Stimulated activated CD8-positive, alpha-beta memory T cell treated with anti-CD3 and anti-CD28 coated beads, Interleukin-7, amount 100 ng/mL, for 1 hour (primary cell): ENCODE results near the gene KNSTRN.

ENCODE experiments used
- DNase-seq, 2 donors: peaks; one replicate each; pipeline ENCODE4 v3.0.0-alpha.2; 2020; ENCODE audit warnings: low read depth in 2 of 2

The KNSTRN gene

GRCh38 chr15:40397688-40398412 is 15.3 kb downstream of the KNSTRN start:
- no peak for DNase-seq

- no peak for DNase-seq
Measured at GRCh38 chr15:40398413-40398873, 15.9 kb downstream of the KNSTRN start.

- no peak for DNase-seq
Measured at GRCh38 chr15:40399370-40399769, 16.8 kb downstream of the KNSTRN start.

- peak; percentile 79 to 81 for DNase-seq
Measured at GRCh38 chr15:40405501-40406381, 23.2 kb downstream of the KNSTRN start, which contains the start of gene IVD. Gene IVD, plus strand, starts transcription at chr15:40405795. Its CDS starts 33 bp downstream, at chr15:40405828.

GRCh38 chr15:40407330-40407990 is 24.9 kb downstream of the KNSTRN start:
- no peak for DNase-seq

GRCh38 chr15:40409366-40409765 is 26.8 kb downstream of the KNSTRN start:
- DNase-seq: no peak

GRCh38 chr15:40410476-40410875 is 28.0 kb downstream of the KNSTRN start:
- no peak for DNase-seq

- DNase-seq: no peak
Measured at GRCh38 chr15:40412095-40412759, 29.7 kb downstream of the KNSTRN start.

GRCh38 chr15:40413036-40413435 is 30.5 kb downstream of the KNSTRN start:
- no peak for DNase-seq

- no peak for DNase-seq
Measured at GRCh38 chr15:40414816-40415215, 32.3 kb downstream of the KNSTRN start.

- DNase-seq: no peak
Measured at GRCh38 chr15:40415226-40415625, 32.7 kb downstream of the KNSTRN start.

GRCh38 chr15:40416056-40416455 is 33.5 kb downstream of the KNSTRN start:
- no peak for DNase-seq

GRCh38 chr15:40418126-40418525 is 35.6 kb downstream of the KNSTRN start:
- DNase-seq: no peak

GRCh38 chr15:40420071-40420713 is 37.7 kb downstream of the KNSTRN start:
- DNase-seq: no peak

GRCh38 chr15:40420793-40421192 is 38.3 kb downstream of the KNSTRN start:
- DNase-seq: no peak

GRCh38 chr15:40421246-40422157 is 39.0 kb downstream of the KNSTRN start:
- peak; percentile 62 to 63 for DNase-seq

- DNase-seq: no peak
Measured at GRCh38 chr15:40424483-40425115, 42.1 kb downstream of the KNSTRN start.

- no peak for DNase-seq
Measured at GRCh38 chr15:40425681-40426080, 43.2 kb downstream of the KNSTRN start.

GRCh38 chr15:40427188-40427587 is 44.7 kb downstream of the KNSTRN start:
- DNase-seq: no peak

GRCh38 chr15:40428185-40428584 is 45.7 kb downstream of the KNSTRN start:
- no peak for DNase-seq
